ENCODE results near the gene PRIM1. TPM values are rescaled to one million over a fixed set of nuclear protein-coding genes. Genes with fewer than 3 reads are reported as not detected.
A peak's percentile ranks its signal among the peaks of the same experiment; 100 is the strongest.
"Not testable (repeated sequence)": the region's sequence is repeated elsewhere in the genome, so short reads cannot be mapped to it uniquely, and the experiment has no call there.

PRIM1 gene
- 67.5 and 67.8 TPM in 2 replicates for total RNA-seq

- DNase-seq (ENCODE audit: low spot score) = peak; percentile 85
- Mint-ChIP-seq H3K4me1 (ENCODE audit: low read depth) (peaks cover 45% of the 10 kb centered on the region), H3K9me3 (no peaks in the 10 kb centered on the region), H3K36me3 (ENCODE audit: low read depth) (peaks cover 28% of the 10 kb centered on the region), H3K27me3 (ENCODE audit: insufficient read depth) (no peaks in the 10 kb centered on the region), H3K4me3 (peak within 1 kb of the TSS; percentile 99), H3K27ac (peak within 1 kb of the TSS; percentile 99)
- intact Hi-C loops (cut with micrococcal nuclease) = loop anchor here (1.0 kb wide), 5 partner anchors 27 to 359 kb away; partner anchors contain the start of genes NACA, NEMP1, PTGES3 and STAT6
These were observed at the start of gene PRIM1 for GRCh38 chr12:56751712-56752598. PRIM1 (minus strand) TSS chr12:56752323; CDS start chr12:56752298, 25 bp downstream.

- peaks cover 3% of the 10 kb centered on the region for H3K27me3 Mint-ChIP-seq (ENCODE audit: insufficient read depth)
- H3K36me3 Mint-ChIP-seq (ENCODE audit: low read depth) = no peaks in the 10 kb centered on the region
- intact Hi-C loops (cut with micrococcal nuclease) = no loop called here
- H3K27ac Mint-ChIP-seq = no peak overlapping the region
- no peak for DNase-seq (ENCODE audit: low spot score)
- H3K4me3 Mint-ChIP-seq = no peak overlapping the region
- no peaks in the 10 kb centered on the region for H3K9me3 Mint-ChIP-seq
- H3K4me1 Mint-ChIP-seq (ENCODE audit: low read depth) = no peaks in the 10 kb centered on the region
These were observed 48.1 kb upstream of the PRIM1 start for GRCh38 chr12:56800221-56800620.

- intact Hi-C loops (cut with micrococcal nuclease); DNase-seq (ENCODE audit: low spot score); H3K9me3 Mint-ChIP-seq; H3K36me3 Mint-ChIP-seq (ENCODE audit: low read depth); H3K4me3 Mint-ChIP-seq; H3K27me3 Mint-ChIP-seq (ENCODE audit: insufficient read depth); H3K4me1 Mint-ChIP-seq (ENCODE audit: low read depth); H3K27ac Mint-ChIP-seq: not testable (repeated sequence)
These were observed 47.2 kb upstream of the PRIM1 start for GRCh38 chr12:56799345-56799744.

- H3K4me3 Mint-ChIP-seq; H3K27ac Mint-ChIP-seq; H3K27me3 Mint-ChIP-seq (ENCODE audit: insufficient read depth); H3K36me3 Mint-ChIP-seq (ENCODE audit: low read depth); DNase-seq (ENCODE audit: low spot score); H3K4me1 Mint-ChIP-seq (ENCODE audit: low read depth); intact Hi-C loops (cut with micrococcal nuclease); H3K9me3 Mint-ChIP-seq: not testable (repeated sequence)
These were observed 43.7 kb upstream of the PRIM1 start for GRCh38 chr12:56795791-56796190.

GRCh38 chr12:56795046-56795562 is 43.0 kb upstream of the PRIM1 start:
- H3K27me3 Mint-ChIP-seq (ENCODE audit: insufficient read depth); H3K27ac Mint-ChIP-seq; H3K4me1 Mint-ChIP-seq (ENCODE audit: low read depth); intact Hi-C loops (cut with micrococcal nuclease); H3K4me3 Mint-ChIP-seq; H3K36me3 Mint-ChIP-seq (ENCODE audit: low read depth); H3K9me3 Mint-ChIP-seq; DNase-seq (ENCODE audit: low spot score): not testable (repeated sequence)

- H3K36me3 Mint-ChIP-seq (ENCODE audit: low read depth); H3K4me3 Mint-ChIP-seq; intact Hi-C loops (cut with micrococcal nuclease); H3K27ac Mint-ChIP-seq; DNase-seq (ENCODE audit: low spot score); H3K4me1 Mint-ChIP-seq (ENCODE audit: low read depth); H3K9me3 Mint-ChIP-seq; H3K27me3 Mint-ChIP-seq (ENCODE audit: insufficient read depth): not testable (repeated sequence)
These were observed 41.0 kb upstream of the PRIM1 start for GRCh38 chr12:56793124-56793523.

GRCh38 chr12:56792678-56793077 is 40.6 kb upstream of the PRIM1 start:
- Mint-ChIP-seq H3K4me1 (ENCODE audit: low read depth) (no peaks in the 10 kb centered on the region), H3K9me3 (no peaks in the 10 kb centered on the region)
- intact Hi-C loops (cut with micrococcal nuclease) = no loop called here

GRCh38 chr12:56789429-56789828 is 37.3 kb upstream of the PRIM1 start:
- H3K4me3 Mint-ChIP-seq; H3K9me3 Mint-ChIP-seq; H3K4me1 Mint-ChIP-seq (ENCODE audit: low read depth); H3K27ac Mint-ChIP-seq; H3K27me3 Mint-ChIP-seq (ENCODE audit: insufficient read depth); DNase-seq (ENCODE audit: low spot score); H3K36me3 Mint-ChIP-seq (ENCODE audit: low read depth); intact Hi-C loops (cut with micrococcal nuclease): not testable (repeated sequence)

More at GRCh38 chr12:56792678-56793077, 40.6 kb upstream of the PRIM1 start:
- no peak overlapping the region for H3K27ac Mint-ChIP-seq
- H3K27me3 Mint-ChIP-seq (ENCODE audit: insufficient read depth) = no peaks in the 10 kb centered on the region
- H3K36me3 Mint-ChIP-seq (ENCODE audit: low read depth) = no peaks in the 10 kb centered on the region
- no peak overlapping the region for H3K4me3 Mint-ChIP-seq
- no peak for DNase-seq (ENCODE audit: low spot score)

- H3K4me1 Mint-ChIP-seq (ENCODE audit: low read depth) = no peaks in the 10 kb centered on the region
- no peak overlapping the region for H3K4me3 Mint-ChIP-seq
- DNase-seq (ENCODE audit: low spot score) = no peak
- H3K27ac Mint-ChIP-seq = no peak overlapping the region
- intact Hi-C loops (cut with micrococcal nuclease) = no loop called here
- H3K27me3 Mint-ChIP-seq (ENCODE audit: insufficient read depth) = no peaks in the 10 kb centered on the region
- H3K36me3 Mint-ChIP-seq (ENCODE audit: low read depth) = no peaks in the 10 kb centered on the region
- no peaks in the 10 kb centered on the region for H3K9me3 Mint-ChIP-seq
These were observed 35.4 kb upstream of the PRIM1 start for GRCh38 chr12:56787498-56787897.

- Mint-ChIP-seq H3K4me1 (ENCODE audit: low read depth) (no peaks in the 10 kb centered on the region), H3K27ac (no peak overlapping the region), H3K4me3 (no peak overlapping the region), H3K27me3 (ENCODE audit: insufficient read depth) (no peaks in the 10 kb centered on the region), H3K36me3 (ENCODE audit: low read depth) (no peaks in the 10 kb centered on the region), H3K9me3 (no peaks in the 10 kb centered on the region)
- intact Hi-C loops (cut with micrococcal nuclease) = no loop called here
- DNase-seq (ENCODE audit: low spot score) = no peak
These were observed 33.8 kb upstream of the PRIM1 start for GRCh38 chr12:56785874-56786273.

- H3K9me3 Mint-ChIP-seq = no peaks in the 10 kb centered on the region
- no peak overlapping the region for H3K27ac Mint-ChIP-seq
- no peaks in the 10 kb centered on the region for H3K27me3 Mint-ChIP-seq (ENCODE audit: insufficient read depth)
- intact Hi-C loops (cut with micrococcal nuclease) = no loop called here
- no peaks in the 10 kb centered on the region for H3K4me1 Mint-ChIP-seq (ENCODE audit: low read depth)
- H3K4me3 Mint-ChIP-seq = no peak overlapping the region
- DNase-seq (ENCODE audit: low spot score) = no peak
- no peaks in the 10 kb centered on the region for H3K36me3 Mint-ChIP-seq (ENCODE audit: low read depth)
These were observed 33.2 kb upstream of the PRIM1 start for GRCh38 chr12:56785141-56785865.

- H3K4me3 Mint-ChIP-seq = no peak overlapping the region
- no peaks in the 10 kb centered on the region for H3K36me3 Mint-ChIP-seq (ENCODE audit: low read depth)
- peaks cover 3% of the 10 kb centered on the region for H3K27me3 Mint-ChIP-seq (ENCODE audit: insufficient read depth)
- no peak for DNase-seq (ENCODE audit: low spot score)
- intact Hi-C loops (cut with micrococcal nuclease) = no loop called here
- H3K9me3 Mint-ChIP-seq = no peaks in the 10 kb centered on the region
- H3K27ac Mint-ChIP-seq = no peak overlapping the region
- no peaks in the 10 kb centered on the region for H3K4me1 Mint-ChIP-seq (ENCODE audit: low read depth)
These were observed 29.6 kb upstream of the PRIM1 start for GRCh38 chr12:56781726-56782125.

GRCh38 chr12:56778756-56779155 is 26.6 kb upstream of the PRIM1 start:
- no peaks in the 10 kb centered on the region for H3K4me1 Mint-ChIP-seq (ENCODE audit: low read depth)
- no peak overlapping the region for H3K27ac Mint-ChIP-seq
- no peaks in the 10 kb centered on the region for H3K9me3 Mint-ChIP-seq
- peaks cover 3% of the 10 kb centered on the region for H3K27me3 Mint-ChIP-seq (ENCODE audit: insufficient read depth)
- intact Hi-C loops (cut with micrococcal nuclease) = no loop called here
- DNase-seq (ENCODE audit: low spot score) = no peak
- no peak overlapping the region for H3K4me3 Mint-ChIP-seq
- H3K36me3 Mint-ChIP-seq (ENCODE audit: low read depth) = no peaks in the 10 kb centered on the region
